ENCODE results near the gene BBIP1. TPM values are rescaled to one million over a fixed set of nuclear protein-coding genes. Genes with fewer than 3 reads are reported as not detected.

The BBIP1 gene
- total and polyA plus RNA-seq, 4 donors, result 20.5 to 42.4 (median 30.6) TPM

GRCh38 chr10:110957606-110958005, 38.6 kb upstream of the BBIP1 start:
- DNase-seq (no peak), ATAC-seq (ENCODE audit: insufficient read depth, low FRiP score) (no peak)
- Histone ChIP-seq H3K4me3 (no peak overlapping the region), H3K4me1 (ENCODE audit: control insufficient read depth in 5 of 5, insufficient read depth in 5 of 5, low read length in 5 of 5) (peaks cover 0 to 17% (median 4%) of the 10 kb centered on the region in 5 donors), H3K27ac (ENCODE audit: low read depth in 1 of 2, low read length in 1 of 2) (no peak overlapping the region), H3K36me3 (ENCODE audit: control insufficient read depth in 4 of 4, insufficient read depth in 4 of 4, low read length in 4 of 4) (peaks cover 0 to 2% (median 0%) of the 10 kb centered on the region in 4 donors), H3K9ac (ENCODE audit: insufficient read depth in 1 of 2, low read length in 2 of 2) (no peak overlapping the region), H3K27me3 (ENCODE audit: control insufficient read depth in 3 of 3, insufficient read depth in 3 of 3, low read length in 2 of 3) (no peaks in the 10 kb centered on the region), H3K9me3 (ENCODE audit: control insufficient read depth in 4 of 4, insufficient read depth in 3 of 4, low read length in 3 of 4) (no peaks in the 10 kb centered on the region)
- 89 to 94% methylated on average over 1 of the region's 1 CpG for WGBS, 2 donors
- TF ChIP-seq CTCF (IDR thresholded peaks at IDR 0.05; ENCODE audit: control extremely low read depth, extremely low read depth), result no peak

GRCh38 chr10:110951381-110951780, 32.4 kb upstream of the BBIP1 start:
- H3K27me3 ChIP-seq (ENCODE audit: control insufficient read depth in 3 of 3, insufficient read depth in 3 of 3, low read length in 2 of 3), result no peaks in the 10 kb centered on the region
- H3K4me1 ChIP-seq (ENCODE audit: control insufficient read depth in 5 of 5, insufficient read depth in 5 of 5, low read length in 5 of 5), result peaks cover 0 to 2% (median 0%) of the 10 kb centered on the region in 5 donors
- no peak for TF ChIP-seq CTCF (IDR thresholded peaks at IDR 0.05; ENCODE audit: control extremely low read depth, extremely low read depth)
- H3K27ac ChIP-seq (ENCODE audit: low read depth in 1 of 2, low read length in 1 of 2), result no peak overlapping the region
- 58 to 85% methylated on average over 4 of the region's 4 CpGs for WGBS, 2 donors
- ATAC-seq (ENCODE audit: insufficient read depth, low FRiP score) (no peak), DNase-seq (no peak)
- H3K9me3 ChIP-seq (ENCODE audit: control insufficient read depth in 4 of 4, insufficient read depth in 3 of 4, low read length in 3 of 4), result no peaks in the 10 kb centered on the region
- peaks cover 2 to 12% (median 4%) of the 10 kb centered on the region in 4 donors for H3K36me3 ChIP-seq (ENCODE audit: control insufficient read depth in 4 of 4, insufficient read depth in 4 of 4, low read length in 4 of 4)
- no peak overlapping the region for H3K9ac ChIP-seq (ENCODE audit: insufficient read depth in 1 of 2, low read length in 2 of 2)
- H3K4me3 ChIP-seq, result no peak overlapping the region

GRCh38 chr10:110947061-110947595, 28.1 kb upstream of the BBIP1 start:
- peaks cover 0 to 14% (median 0%) of the 10 kb centered on the region in 5 donors for H3K4me1 ChIP-seq (ENCODE audit: control insufficient read depth in 5 of 5, insufficient read depth in 5 of 5, low read length in 5 of 5)
- no peak for TF ChIP-seq CTCF (IDR thresholded peaks at IDR 0.05; ENCODE audit: control extremely low read depth, extremely low read depth)
- H3K9ac ChIP-seq (ENCODE audit: insufficient read depth in 1 of 2, low read length in 2 of 2), result no peak overlapping the region
- DNase-seq (no peak), ATAC-seq (ENCODE audit: insufficient read depth, low FRiP score) (no peak)
- 73 to 83% methylated on average over 4 of the region's 4 CpGs for WGBS, 2 donors
- H3K9me3 ChIP-seq (ENCODE audit: control insufficient read depth in 4 of 4, insufficient read depth in 3 of 4, low read length in 3 of 4), result peaks cover 0 to 4% (median 0%) of the 10 kb centered on the region in 4 donors
- H3K36me3 ChIP-seq (ENCODE audit: control insufficient read depth in 4 of 4, insufficient read depth in 4 of 4, low read length in 4 of 4), result peaks cover 0 to 13% (median 9%) of the 10 kb centered on the region in 4 donors
- H3K4me3 ChIP-seq, result no peak overlapping the region
- H3K27ac ChIP-seq (ENCODE audit: low read depth in 1 of 2, low read length in 1 of 2), result no peak overlapping the region
- no peaks in the 10 kb centered on the region for H3K27me3 ChIP-seq (ENCODE audit: control insufficient read depth in 3 of 3, insufficient read depth in 3 of 3, low read length in 2 of 3)

GRCh38 chr10:110946496-110946895, 27.5 kb upstream of the BBIP1 start:
- Histone ChIP-seq H3K9me3 (ENCODE audit: control insufficient read depth in 4 of 4, insufficient read depth in 3 of 4, low read length in 3 of 4) (peaks cover 0 to 4% (median 0%) of the 10 kb centered on the region in 4 donors), H3K9ac (ENCODE audit: insufficient read depth in 1 of 2, low read length in 2 of 2) (no peak overlapping the region), H3K36me3 (ENCODE audit: control insufficient read depth in 4 of 4, insufficient read depth in 4 of 4, low read length in 4 of 4) (peaks cover 0 to 13% (median 9%) of the 10 kb centered on the region in 4 donors), H3K4me1 (ENCODE audit: control insufficient read depth in 5 of 5, insufficient read depth in 5 of 5, low read length in 5 of 5) (peaks cover 0 to 14% (median 0%) of the 10 kb centered on the region in 5 donors), H3K4me3 (no peak overlapping the region), H3K27me3 (ENCODE audit: control insufficient read depth in 3 of 3, insufficient read depth in 3 of 3, low read length in 2 of 3) (no peaks in the 10 kb centered on the region), H3K27ac (ENCODE audit: low read depth in 1 of 2, low read length in 1 of 2) (no peak overlapping the region)
- TF ChIP-seq CTCF (IDR thresholded peaks at IDR 0.05; ENCODE audit: control extremely low read depth, extremely low read depth), result no peak
- WGBS, 2 donors, result 74 to 94% methylated on average over 1 of the region's 1 CpG
- no peak for ATAC-seq (ENCODE audit: insufficient read depth, low FRiP score)
- no peak for DNase-seq

Measured in lung (tissue), 12 donors.